Amygdala (tissue), 56 donors: Measurements from ENCODE around the gene RASAL3.
"Not testable (repeated sequence)": the region's sequence is repeated elsewhere in the genome, so short reads cannot be mapped to it uniquely, and the experiment has no call there.

Experiments used
- DNase-seq, 56 donors: peaks; one replicate each; lab custom pipeline; 2025; lab: John Stamatoyannopoulos, UW

RASAL3 gene

GRCh38 chr19:15475169-15475568 lies 10.8 kb upstream of the RASAL3 start:
- no peak for DNase-seq

GRCh38 chr19:15473821-15474220 lies 9.5 kb upstream of the RASAL3 start:
- DNase-seq: not testable (repeated sequence)

- DNase-seq: no peak
Measured at GRCh38 chr19:15471639-15472101, 7.3 kb upstream of the RASAL3 start.

- no peak for DNase-seq
Measured at GRCh38 chr19:15469513-15470297, 5.4 kb upstream of the RASAL3 start.

GRCh38 chr19:15468675-15469512 lies 4.5 kb upstream of the RASAL3 start:
- no peak for DNase-seq

GRCh38 chr19:15467734-15468214 lies 3.4 kb upstream of the RASAL3 start:
- no peak for DNase-seq

GRCh38 chr19:15466851-15467733 lies 2.7 kb upstream of the RASAL3 start:
- DNase-seq: no peak

DNA sequence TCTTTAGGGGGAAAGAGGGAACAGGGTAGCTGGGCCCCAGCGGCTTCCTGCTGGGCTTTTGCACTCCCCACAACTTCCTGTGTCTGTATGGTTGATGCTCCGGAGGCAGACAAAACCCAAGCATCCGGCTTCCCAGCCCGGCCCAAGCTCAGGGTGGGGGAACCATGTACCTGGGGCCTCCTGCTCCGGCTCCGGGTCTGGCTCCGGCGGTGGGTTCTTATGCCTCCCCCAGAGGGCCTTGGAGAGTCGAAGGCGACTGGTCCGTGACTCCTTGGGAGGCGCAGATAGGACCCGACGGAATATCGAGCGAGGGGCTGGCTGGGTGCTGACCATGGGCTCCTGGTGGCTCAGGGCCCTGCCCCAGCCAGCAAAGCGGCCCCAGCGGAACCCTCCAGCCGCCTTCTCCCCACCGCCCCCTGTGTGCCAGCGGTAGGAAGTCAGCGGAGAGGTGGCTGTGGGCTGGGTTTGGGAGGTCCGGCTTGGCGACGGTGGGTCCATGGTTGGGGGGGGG lies 428 bp downstream of the RASAL3 start:
- DNase-seq: peak in 5 of 56 donors; percentile 6 to 26 (median 11)

- DNase-seq: no peak
Measured at GRCh38 chr19:15461694-15462093, 2.6 kb downstream of the RASAL3 start.

GRCh38 chr19:15457701-15458484 lies 6.5 kb downstream of the RASAL3 start:
- no peak for DNase-seq

- DNase-seq: no peak
Measured at GRCh38 chr19:15456871-15457700, 7.3 kb downstream of the RASAL3 start.

GRCh38 chr19:15456441-15456840 lies 7.9 kb downstream of the RASAL3 start:
- DNase-seq: no peak

GRCh38 chr19:15455996-15456395 lies 8.3 kb downstream of the RASAL3 start:
- DNase-seq: no peak

DNA sequence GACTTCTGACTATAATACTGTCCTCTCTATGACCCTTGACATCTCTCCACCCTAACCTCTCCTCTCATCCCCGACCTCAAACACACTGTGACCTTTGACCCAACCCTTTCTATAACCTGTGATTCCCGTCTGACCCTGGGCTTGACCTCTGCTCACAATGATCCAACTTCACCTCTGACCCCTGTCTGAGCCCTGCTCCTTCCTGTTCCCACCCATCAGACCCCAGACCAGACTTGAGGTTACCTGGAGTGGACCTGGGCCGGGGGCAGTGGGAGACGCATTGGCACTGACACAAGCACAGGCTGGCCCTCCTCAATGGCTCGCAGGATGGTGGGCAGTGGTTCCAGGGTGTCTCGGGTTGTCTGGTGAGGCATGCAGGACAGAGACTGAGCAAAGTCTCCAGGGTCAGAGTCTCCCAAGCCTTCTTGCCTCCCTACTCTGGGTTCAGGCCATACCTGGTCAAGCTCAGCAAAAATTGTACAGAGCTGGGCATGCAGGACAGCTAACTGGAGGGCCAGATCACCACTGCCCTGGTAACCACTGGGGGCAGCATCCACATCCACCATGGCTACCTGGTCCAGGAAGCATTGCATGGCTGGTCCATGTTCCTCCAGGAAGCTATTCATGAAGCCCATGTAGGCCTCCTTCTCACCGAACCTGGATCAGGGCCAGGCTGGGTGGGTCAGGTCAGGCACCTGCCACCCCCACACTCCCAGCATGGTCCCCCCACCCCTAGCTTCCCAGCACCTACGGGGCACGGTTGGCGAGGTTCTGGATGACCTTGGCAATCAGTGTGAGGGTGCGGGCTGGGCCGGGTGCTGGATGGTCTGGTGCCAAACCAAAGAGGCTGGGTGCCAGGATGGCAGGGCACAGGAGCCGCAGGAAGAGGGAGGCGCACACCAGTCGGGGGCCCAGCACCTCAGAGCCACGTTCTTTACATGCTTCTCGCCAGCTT lies 10.2 kb downstream of the RASAL3 start:
- DNase-seq: no peak

- DNase-seq: no peak
Measured at GRCh38 chr19:15453091-15453578, 11.2 kb downstream of the RASAL3 start.

DNA sequence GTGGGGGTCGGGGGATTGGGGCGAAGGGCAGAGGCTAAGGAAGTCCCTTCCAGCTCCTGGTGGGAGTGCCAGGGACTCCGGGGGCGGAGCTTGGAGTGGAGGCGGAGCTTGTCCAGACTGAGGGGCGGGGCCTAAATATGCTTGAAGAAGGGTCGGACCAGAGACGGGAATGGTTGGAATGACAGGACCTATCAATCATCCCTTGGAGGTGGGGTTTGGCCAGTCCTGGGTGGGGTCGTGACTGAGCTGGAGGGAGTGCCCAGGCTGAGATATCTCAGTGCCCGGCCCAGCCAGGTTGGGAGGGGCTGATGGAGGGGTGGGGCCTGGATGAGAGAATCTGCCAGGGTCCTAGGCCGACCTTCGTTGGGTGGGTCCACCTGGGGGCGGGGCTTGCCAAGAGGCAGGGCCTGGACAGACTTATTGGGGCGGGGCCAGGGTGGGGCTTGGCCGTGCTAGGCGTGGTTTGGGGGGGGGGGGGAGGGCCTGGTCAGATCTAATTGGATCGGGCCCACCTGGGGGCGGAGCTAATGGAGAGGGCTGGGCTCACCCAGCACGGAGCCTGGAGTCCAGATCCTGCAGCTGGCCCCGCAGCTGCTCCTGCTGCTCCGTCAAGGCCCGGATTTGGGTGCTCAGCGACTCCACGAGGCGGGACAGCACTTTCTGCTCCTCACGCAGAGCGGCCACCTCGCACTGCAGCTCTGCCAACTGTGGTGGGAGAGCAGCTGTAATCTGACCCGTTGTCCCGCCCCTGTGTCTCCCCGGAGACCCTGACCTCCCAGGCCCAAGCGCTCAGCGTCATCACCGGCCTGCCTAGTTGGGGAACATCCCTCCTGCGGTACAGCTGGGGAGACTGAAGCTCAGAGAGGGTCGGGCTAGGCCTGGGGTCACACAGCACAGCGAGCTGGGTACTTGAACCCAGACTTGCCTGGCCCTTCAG lies 12.0 kb downstream of the RASAL3 start:
- peak in 29 of 56 donors; percentile 7 to 89 (median 31) for DNase-seq
